SK-N-MC (cell line): ENCODE data around the gene ADIPOR2.

Source experiments
- DNase-seq: peaks from one replicate; pipeline ENCODE4 v3.0.0-alpha.2; 2011; ENCODE audit warnings: low read depth, low spot score
- H3K27ac ChIP-seq: fragments of 200-600 bp; sonication (generic); 2 replicates; pipeline ENCODE4 v1.5.1; 2016; ENCODE audit warnings: mixed run types
- H3K36me3 ChIP-seq: fragments of 200-600 bp; sonication (generic); 2 replicates; pipeline ENCODE4 v1.6.1; 2017; ENCODE audit warnings: antibody characterized with exemption, low read length, mixed read lengths; ENCODE audit not compliant: insufficient read depth
- H3K4me3 ChIP-seq: fragments of 200-600 bp; sonication (generic); 2 replicates; pipeline ENCODE4 v1.5.1; 2016
- H3K9ac ChIP-seq: fragments of 200-600 bp; sonication (generic); 2 replicates; pipeline ENCODE4 v1.8.0; 2017; ENCODE audit warnings: mixed run types, mixed read lengths; ENCODE audit not compliant: insufficient read length
- H3K9me3 ChIP-seq: fragments of 200-600 bp; sonication (generic); 2 replicates; pipeline ENCODE4 v1.6.1; 2017; ENCODE audit warnings: low read depth, mild to moderate bottlenecking, antibody characterized with exemption, low read length, moderate library complexity, mixed read lengths
- EZH2 ChIP-seq: fragments of 200-600 bp; sonication (generic); IDR thresholded peaks from one replicate; pipeline ENCODE4 v1.6.1; 2017; ENCODE audit warnings: antibody characterized with exemption
- FOXP2 ChIP-seq: optimal IDR thresholded peaks from 2 replicates; pipeline ENCODE3; 2011; ENCODE audit warnings: mild to moderate bottlenecking, moderate library complexity; ENCODE audit not compliant: insufficient read depth; ENCODE audit errors: extremely low read length, control extremely low read depth
- POLR2AphosphoS5 ChIP-seq: IDR thresholded peaks from 2 replicates; pipeline ENCODE4 v1.6.1; 2012; ENCODE audit warnings: mild to moderate bottlenecking, low read depth, low read length, borderline replicate concordance

The ADIPOR2 gene

DNA sequence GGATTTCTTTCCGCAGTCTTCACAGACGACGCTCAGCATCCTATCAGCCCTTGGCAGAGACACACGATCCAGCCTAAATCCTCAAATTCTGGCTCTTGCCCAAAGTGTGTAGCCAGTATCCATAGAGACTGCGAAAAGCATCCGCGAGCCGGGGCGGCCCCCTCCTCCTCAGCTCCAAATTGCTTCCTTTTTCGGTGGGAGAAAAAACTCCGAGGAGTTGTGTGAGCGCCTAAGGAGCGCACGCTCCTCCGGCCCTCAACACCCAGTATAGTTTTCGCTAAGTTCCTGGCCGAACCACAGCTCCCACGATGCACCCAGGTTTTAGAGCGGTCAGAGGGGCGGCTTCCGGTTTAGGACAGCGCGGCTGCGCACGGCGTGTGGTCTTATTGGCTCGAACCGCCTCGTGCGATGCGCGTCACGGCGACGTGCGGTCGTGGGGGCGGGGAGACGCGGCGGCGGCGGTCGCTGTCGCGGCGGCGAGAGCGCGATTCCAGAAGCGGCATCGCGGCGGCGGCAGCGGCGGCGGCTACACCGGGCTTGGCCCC is at the start of gene ADIPOR2:
TSS of gene ADIPOR2 (plus strand) at position 493 of the 545 bp plus-strand sequence. CDS start 63,274 bp downstream, outside the sequence.
- DNase-seq: peak; percentile 75
- Histone ChIP-seq H3K9me3 (no peaks in the 10 kb centered on the region), H3K36me3 (peaks cover 6% of the 10 kb centered on the region; the same call in 1 of the 2 replicates), H3K9ac (peak within 1 kb of the TSS; percentile 95), H3K4me3 (peak within 1 kb of the TSS; percentile 94), H3K27ac (peak within 1 kb of the TSS; percentile 97)
- TF ChIP-seq FOXP2: no peak
- peak; percentile 96 for TF ChIP-seq POLR2AphosphoS5

- Histone ChIP-seq H3K4me3 (no peak overlapping the region), H3K27ac (no peak overlapping the region), H3K36me3 (no peaks in the 10 kb centered on the region), H3K9ac (no peak overlapping the region), H3K9me3 (no peaks in the 10 kb centered on the region)
- TF ChIP-seq EZH2: no peak
- TF ChIP-seq POLR2AphosphoS5: no peak
- no peak for TF ChIP-seq FOXP2
- DNase-seq: no peak
Measured at GRCh38 chr12:1642513-1642912, 48.4 kb upstream of the ADIPOR2 start.

DNA sequence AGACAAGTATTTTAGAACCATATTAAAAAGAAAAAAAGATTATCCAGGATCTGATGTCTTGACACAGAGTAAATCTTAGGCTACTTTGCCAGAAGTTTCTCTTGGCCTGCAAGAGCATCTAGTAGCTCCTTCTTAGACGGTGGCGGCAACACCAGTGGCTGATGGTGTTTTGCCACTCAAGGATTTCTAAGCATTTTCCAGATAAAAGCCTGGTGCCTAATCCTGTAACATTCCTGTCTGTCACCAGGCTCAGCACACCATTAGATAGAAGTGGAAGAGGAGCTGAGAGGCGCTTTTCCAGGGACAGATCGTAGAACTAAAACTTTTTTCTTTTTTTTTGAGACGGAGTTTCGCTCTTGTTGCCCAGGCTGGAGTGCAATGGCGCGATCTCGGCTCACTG is 47.8 kb upstream of the ADIPOR2 start:
- Histone ChIP-seq H3K9me3 (no peaks in the 10 kb centered on the region), H3K27ac (no peak overlapping the region), H3K9ac (no peak overlapping the region), H3K36me3 (no peaks in the 10 kb centered on the region), H3K4me3 (no peak overlapping the region)
- no peak for TF ChIP-seq EZH2
- no peak for TF ChIP-seq POLR2AphosphoS5
- TF ChIP-seq FOXP2: no peak
- DNase-seq: no peak

DNA sequence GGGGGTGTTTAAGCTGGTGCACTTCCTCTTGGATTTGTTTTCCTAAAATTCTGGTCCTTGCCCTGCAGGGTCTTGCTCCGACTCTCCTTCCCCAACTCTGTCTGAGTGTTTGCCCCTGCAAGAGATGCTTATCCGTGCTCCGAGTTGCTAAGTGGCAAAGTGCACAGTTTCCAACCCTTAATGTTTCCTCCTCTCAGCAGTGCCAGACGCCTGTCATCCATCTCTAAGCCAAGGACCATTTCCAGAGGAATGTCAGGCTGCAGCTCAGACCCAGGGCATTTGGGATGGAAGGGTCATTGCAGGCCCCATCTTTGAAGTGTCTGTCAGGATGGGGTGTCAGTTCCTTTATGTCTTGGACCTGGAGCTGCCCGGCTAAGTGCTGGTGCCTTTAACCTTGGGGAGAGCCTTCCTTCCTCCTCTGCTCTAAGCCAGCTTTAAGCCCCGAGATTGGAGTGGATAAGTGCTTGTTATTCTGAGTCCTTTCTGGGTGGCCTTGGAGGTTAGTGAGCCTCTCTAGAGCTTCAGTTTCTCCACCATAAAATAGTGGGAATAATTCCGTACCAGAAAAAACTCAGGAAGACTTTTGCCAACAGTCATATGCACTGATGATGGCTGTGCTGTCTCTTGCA is 46.9 kb upstream of the ADIPOR2 start:
- Histone ChIP-seq H3K9me3 (no peaks in the 10 kb centered on the region), H3K27ac (no peak overlapping the region), H3K9ac (no peak overlapping the region), H3K4me3 (peak overlapping the region; percentile 65), H3K36me3 (no peaks in the 10 kb centered on the region)
- TF ChIP-seq EZH2 (no peak), POLR2AphosphoS5 (no peak), FOXP2 (no peak)
- DNase-seq: no peak

DNA sequence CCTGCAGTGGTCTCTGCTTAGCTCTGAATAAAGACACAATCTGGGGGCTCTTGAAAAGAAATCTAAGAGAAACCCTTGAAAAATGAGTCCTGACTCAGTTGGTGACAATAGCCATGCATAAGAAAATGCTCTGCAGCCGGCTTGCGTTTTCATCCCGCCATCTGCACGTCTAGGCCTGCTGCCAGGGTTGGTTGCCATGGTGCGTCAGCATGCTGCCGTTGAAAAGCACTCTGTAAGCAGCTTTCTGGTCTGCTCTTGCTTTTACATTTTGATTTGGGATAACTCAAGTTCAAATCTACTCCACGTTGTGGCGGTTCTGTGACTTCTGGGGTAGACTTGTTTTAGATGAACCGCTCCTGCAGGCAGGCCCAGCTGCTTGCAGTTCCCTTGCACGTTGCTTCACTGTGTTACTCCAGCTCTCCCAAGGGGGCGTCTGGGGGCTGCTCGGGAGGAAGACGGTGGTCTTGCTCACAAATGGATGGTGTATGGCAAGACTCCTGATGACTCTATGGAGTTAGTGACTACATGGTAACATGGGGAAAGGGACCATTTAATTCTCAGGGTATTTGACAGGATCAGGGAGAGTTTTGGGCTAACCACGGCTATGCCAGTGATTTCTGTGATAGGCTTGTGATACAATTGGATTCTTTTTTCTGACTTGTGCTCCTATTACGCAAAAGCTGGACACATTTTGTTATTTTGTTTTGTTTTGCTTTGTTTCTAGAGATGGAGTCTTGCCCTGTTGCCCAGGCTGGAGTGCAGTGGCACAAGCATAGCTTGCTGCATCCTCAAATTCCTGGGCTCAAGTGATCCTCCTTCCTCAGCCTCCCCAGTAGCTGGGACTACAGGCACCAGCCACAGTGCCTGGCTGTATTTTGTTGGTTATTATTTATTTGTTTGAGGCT is 46.1 kb upstream of the ADIPOR2 start:
- H3K4me3 ChIP-seq: peak overlapping the region; percentile 65
- TF ChIP-seq EZH2 (no peak), FOXP2 (no peak), POLR2AphosphoS5 (no peak)
- no peaks in the 10 kb centered on the region for H3K36me3 ChIP-seq
- DNase-seq: no peak
- no peak overlapping the region for H3K9ac ChIP-seq
- H3K9me3 ChIP-seq: no peaks in the 10 kb centered on the region
- H3K27ac ChIP-seq: no peak overlapping the region; the same call in 1 of the 2 replicates

GRCh38 chr12:1645819-1646218 is 45.1 kb upstream of the ADIPOR2 start:
- Histone ChIP-seq H3K4me3 (no peak overlapping the region), H3K27ac (no peak overlapping the region), H3K36me3 (no peaks in the 10 kb centered on the region), H3K9ac (no peak overlapping the region), H3K9me3 (no peaks in the 10 kb centered on the region)
- TF ChIP-seq EZH2 (no peak), FOXP2 (no peak), POLR2AphosphoS5 (no peak)
- DNase-seq: no peak

DNA sequence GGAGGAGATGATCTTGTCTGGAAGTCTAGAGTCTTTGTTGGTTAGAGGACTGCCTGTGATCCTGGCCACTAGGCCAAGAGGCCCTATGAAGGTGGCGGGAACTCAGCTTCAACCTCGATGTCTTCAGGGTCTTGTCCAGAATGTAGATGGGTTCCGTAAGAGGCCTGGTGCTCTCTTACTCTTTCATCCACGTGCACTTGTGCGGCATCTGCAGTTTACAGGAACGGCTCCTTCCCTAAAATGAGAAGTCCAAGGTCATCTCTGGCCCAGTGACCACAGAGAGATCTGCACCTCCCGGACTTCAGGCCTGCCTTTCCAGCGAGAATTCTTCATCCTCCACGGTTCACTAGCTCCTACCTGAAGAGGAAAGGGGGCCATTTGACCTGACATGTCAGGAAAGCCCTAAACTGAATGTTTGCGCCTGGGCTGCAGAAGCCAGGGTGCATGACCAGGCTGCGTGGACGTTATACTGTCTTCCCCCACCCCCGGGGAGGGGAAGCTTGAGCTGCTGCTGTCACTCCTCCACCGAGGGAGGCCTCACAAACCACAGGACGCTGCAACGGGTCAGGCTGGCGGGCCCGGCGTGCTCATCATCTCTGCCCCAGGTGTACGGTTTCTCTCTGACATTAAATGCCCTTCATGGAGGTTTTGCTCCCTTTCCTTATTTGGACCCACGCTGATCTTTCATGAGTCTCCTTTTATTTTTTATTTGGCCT is 44.1 kb upstream of the ADIPOR2 start:
- Histone ChIP-seq H3K4me3 (no peak overlapping the region), H3K9me3 (no peaks in the 10 kb centered on the region), H3K27ac (no peak overlapping the region), H3K36me3 (no peaks in the 10 kb centered on the region), H3K9ac (no peak overlapping the region)
- DNase-seq: no peak
- TF ChIP-seq POLR2AphosphoS5: no peak
- no peak for TF ChIP-seq EZH2
- TF ChIP-seq FOXP2: no peak

GRCh38 chr12:1647285-1647669 is 43.6 kb upstream of the ADIPOR2 start:
- TF ChIP-seq POLR2AphosphoS5 (no peak), FOXP2 (no peak), EZH2 (no peak)
- DNase-seq: no peak
- Histone ChIP-seq H3K36me3 (no peaks in the 10 kb centered on the region), H3K9me3 (no peaks in the 10 kb centered on the region), H3K4me3 (no peak overlapping the region), H3K9ac (no peak overlapping the region), H3K27ac (no peak overlapping the region)
